Subcutaneous adipose tissue (tissue), 4 donors: ENCODE data around the gene RTP3. TPM values are rescaled to one million over a fixed set of nuclear protein-coding genes. Genes with fewer than 3 reads are reported as not detected.

Source experiments
- CTCF ChIP-seq: fragments of 450-650 bp; IDR thresholded peaks from one replicate; pipeline ENCODE4 v1.5.1; 2016; ENCODE audit warnings: low read depth, mild to moderate bottlenecking, control low read depth, antibody characterized with exemption, moderate library complexity
- total RNA-seq, 4 donors: library from RNA; depleted of rRNA; stranded (reverse); fragments of >200 nt; gene quantifications; one replicate each; pipeline ENCODE4 v1.1.0, GENCODE V29; 2016

The RTP3 gene
- total RNA-seq, 4 donors from 2014 or later: not detected

DNA sequence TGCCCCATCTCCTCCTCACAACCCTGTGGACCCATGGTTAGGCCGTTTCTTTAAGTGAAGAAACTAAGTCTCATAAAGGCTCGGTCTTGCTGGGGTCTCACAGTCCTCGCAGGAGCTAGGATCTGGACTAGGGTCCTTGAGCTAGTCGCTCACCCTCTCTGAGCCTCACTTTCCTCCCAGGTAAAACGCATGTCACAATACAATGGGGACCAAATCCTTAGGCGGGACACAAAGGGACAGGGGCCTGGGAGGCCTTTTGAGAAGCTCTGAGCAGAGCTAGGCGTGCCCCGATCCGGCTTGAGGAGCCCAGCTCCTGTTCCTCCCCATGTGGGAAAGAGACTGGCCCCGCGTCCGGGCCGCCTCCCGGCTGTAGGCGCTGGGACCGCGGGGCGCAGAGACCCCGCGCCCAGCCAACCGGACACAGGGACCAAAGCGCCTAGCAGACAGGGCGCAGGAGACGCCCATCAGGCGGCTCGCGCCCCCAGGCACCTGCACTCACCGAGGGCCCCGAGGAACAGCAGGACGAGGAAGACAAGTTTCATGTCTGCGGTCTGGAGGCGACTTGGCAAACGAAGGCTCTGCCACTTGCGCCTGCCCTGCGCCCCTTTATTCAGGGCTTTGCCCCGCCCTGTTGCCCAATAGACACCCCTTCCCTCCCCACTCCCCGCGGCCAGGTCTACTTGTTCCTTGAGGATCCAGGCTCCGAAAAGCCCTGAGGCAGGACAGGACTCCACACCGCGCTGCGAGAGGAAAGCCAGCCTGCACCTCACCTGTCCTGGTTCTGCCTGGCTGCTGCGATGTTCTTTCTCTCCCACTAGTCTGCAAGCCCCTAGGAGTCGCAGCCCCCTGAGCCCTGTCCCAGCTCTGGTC lies 33.2 kb upstream of the RTP3 start, which contains the start of gene LTF:
Gene LTF, minus strand, starts transcription at position 580 of the 870 bp plus-strand sequence. Its CDS starts 38 bp downstream, at position 542.
- no peak for TF ChIP-seq CTCF

GRCh38 chr3:46465196-46465520 lies 32.6 kb upstream of the RTP3 start:
- TF ChIP-seq CTCF: no peak

DNA sequence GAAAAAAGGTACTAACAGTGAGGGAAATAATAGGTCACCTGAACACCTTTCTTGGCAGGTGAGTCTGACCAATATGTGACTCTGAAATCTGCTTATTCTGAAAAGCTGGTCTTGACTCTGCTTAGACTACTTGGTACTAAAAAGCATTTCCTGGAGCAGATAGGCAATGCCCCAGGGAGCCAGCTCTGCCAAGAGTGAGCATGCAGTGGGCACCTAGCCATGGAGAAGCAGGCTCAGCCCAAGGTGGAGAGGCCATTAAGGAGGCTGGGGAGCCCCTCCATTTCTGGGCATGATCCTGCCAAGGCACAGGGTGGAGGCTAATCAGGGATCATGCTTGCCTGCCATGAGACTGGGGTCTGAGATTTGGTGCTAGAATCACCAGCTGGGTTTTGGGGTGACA lies 31.5 kb upstream of the RTP3 start:
- no peak for TF ChIP-seq CTCF

GRCh38 chr3:46466871-46467403 lies 30.8 kb upstream of the RTP3 start:
- TF ChIP-seq CTCF: no peak

GRCh38 chr3:46467562-46467961 lies 30.2 kb upstream of the RTP3 start:
- no peak for TF ChIP-seq CTCF

DNA sequence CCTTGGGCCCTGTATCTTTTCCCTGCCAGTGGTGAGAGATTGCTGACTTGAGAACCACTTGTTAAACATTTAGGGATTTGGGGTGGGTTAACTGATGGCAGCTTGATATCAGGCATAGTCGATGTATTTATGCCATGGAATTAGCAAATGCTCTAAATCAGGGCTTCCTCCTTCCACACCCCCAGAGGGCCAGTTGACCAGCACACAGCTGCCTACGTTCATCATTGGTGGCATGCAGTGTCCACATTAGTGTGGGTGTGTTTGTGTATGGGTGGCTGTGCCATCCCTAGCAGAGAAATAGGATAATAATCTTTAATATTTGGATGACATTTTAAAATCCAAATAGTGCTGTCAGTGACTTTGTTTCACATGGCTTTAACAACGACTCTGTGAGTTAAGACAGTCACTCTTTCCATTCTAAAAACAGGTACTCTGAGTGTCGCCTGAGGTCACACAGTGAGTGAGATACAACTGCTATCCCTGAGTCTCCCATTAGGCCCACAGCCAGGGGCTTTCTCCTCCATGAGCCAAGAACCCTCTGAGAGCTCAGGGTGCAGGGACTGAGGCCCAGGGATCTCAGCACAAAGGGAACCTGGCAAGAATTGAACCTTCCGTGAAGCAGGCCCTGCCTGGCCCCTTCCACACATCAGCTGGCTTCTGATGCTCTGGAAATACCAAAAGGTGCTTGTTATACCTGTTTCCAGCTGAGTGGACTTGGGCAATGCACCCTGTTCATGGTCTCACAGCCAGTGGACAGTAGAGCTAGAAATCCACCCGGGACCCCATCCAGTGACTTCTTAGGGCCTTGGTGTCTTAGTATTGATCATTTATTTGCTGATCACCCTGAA lies 28.8 kb upstream of the RTP3 start:
- TF ChIP-seq CTCF: no peak
